Right kidney (tissue), 1 donor: ENCODE measurements around the gene NSD1.
"Not testable (repeated sequence)": the region's sequence is repeated elsewhere in the genome, so short reads cannot be mapped to it uniquely, and the experiment has no call there.

Experiments used
- DNase-seq: peaks from one replicate; pipeline ENCODE4 v3.0.0-alpha.2; 2016

The NSD1 gene

DNA sequence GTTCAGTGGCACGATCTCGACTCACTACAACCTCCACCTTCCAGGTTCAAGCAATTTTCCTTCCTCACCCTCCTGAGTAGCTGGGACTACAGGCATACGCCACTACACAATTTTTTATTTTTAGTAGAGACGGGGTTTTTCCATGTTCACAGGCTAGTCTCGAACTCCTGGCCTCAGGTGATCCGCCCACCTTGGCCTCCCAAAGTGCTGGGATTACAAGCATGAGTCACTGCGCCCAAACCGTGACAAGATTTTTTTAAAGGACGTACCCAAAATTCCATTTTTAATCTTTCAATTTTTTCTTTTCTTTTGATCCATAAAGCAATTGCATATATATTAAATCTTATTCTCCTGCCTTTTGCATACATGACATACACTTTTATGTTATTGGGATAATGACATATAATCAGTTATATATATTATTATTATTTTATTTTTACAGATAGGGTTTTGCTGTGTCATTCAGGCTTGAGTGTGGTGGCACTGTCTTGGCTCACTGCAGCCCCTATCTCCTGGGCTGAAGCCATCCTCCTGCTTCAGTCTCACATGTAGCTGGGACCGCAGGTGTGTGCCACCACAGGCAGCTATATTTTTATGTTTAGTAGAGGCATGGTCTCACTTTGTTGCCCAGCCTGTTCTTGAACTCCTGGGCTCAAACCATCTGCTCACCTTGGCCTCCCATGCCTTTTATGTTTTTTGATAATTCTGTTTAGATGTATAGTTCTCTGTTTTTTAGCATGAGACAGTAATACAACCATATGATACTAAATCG is 98.1 kb downstream of the NSD1 start:
- DNase-seq, result no peak

DNA sequence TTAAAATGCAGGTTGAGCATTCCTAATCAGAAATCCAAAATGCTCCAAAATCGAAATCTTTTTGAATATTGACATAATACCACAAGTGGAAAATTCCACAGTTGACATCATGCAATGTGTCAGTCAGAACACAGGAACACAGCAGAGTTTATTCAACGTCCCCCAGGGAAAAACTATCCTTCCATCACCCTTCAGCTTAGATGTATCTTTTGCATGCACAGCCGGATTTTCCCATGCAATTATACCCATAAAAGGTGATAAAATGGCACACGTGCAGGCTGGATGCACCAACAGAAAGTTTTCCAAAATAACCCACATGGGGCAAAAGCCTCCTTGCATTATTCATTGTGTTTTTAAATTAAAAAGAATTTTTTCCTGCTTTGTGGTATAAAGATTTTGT is 98.8 kb downstream of the NSD1 start:
- no peak for DNase-seq

DNA sequence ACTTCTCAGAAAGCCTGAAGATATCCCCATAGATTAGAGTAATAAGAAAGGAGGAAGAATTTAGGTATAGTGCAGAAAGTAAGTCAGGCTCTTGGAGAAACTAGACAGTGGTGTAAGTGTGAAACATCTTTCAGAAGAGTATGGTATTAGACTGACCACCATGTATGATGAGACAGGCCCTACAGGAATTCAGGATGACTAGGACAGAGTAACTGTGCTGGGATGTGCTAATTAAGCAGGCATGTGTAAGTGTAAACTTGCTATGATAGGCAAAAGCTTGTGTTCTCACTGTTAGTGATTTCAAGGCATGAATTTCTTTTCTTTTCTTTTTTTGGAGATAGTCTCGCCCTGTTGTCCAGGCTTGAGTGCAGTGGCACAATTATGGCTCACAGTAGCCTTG is 99.2 kb downstream of the NSD1 start:
- DNase-seq, result no peak

DNA sequence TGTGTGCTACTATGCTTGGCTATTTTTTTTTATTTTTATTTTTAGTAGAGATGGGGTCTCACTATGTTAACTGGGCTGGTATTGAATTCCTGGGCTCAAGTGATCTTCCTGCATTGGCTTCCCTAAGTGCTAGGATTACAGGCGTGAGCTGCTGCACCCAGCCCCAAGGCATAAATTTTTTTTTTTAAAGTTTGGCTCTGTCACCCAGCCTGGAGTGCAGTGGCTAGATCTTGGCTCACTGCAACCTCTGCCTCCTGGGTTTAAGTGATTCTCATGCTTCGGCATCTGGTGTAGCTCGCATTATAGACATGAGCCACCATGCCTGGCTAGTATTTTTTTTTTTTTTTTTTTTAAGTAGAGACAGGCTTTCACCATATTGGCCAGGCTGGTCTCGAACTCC is 99.6 kb downstream of the NSD1 start:
- no peak for DNase-seq

DNA sequence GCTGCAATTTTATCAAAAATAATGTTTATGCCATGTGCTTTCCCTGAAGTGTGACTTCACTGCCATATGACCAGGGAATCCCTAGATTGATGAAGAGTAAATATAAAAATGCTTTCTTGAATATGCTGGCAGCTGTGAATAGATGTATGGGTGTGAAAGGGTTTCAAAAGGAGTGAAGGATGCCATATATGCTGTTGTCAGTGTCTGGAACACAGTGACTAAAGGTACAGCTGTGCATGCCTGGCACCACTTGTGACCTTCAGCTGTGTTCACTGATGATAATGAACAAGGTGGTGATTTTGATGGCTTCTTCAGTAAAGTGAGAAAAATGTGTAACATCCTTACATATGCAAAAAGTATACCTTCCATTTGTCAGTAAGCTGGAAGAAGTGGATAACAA is 100.2 kb downstream of the NSD1 start:
- DNase-seq, result no peak

DNA sequence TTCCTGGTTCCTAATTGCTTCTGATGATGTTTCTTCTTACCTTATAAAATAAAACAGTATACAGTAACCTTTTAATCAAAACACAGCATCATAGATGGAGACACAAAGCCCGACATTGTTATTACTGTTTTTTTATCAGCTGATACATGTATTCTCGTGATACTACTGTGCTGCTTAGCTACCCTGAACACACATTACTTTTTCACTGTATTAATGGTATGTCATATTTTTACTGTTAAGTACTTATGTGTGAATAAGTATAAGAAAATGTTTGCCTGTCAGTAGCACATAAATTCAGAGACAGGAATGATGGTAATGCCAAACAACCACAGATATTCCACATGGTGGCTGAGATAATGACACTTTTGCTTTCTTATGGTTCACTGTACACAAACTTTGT is 101.3 kb downstream of the NSD1 start:
- DNase-seq, result no peak

DNA sequence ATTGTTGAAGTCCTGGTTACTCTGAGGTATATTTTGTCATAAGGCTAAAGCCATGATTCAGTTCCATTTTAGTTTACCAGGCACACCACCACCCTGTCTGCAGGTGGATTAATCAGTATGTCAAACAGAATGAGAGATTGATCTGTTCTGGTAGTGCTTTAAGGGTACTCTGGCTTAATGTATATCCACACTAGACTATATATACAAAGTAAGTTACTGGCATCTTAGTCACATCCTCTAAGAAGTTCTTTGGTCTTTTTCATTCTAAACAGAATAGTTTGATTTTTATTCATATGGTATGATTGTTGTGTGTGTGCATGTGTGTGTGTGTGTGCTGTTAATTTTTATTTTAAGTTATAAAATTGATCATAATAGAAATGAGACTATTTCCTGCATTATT is 108.2 kb downstream of the NSD1 start:
- no peak for DNase-seq

DNA sequence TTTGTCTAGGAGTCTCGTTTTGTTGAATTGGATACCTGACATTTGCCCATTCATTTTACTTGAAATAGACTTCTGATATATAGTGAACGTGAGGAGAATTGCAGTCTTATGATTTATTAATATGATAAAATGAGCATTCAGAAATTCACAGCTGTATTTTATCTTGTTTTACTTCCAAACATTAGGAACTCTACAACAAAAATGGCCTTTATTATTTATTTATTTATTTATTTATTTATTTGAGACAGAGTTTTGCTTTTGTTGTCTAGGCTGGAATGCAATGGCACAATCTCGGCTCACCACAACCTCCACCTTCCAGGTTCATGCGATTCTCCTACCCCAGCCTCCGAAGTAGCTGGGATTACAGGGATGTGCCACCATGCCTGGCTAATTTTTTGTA is 108.7 kb downstream of the NSD1 start:
- DNase-seq, result no peak

DNA sequence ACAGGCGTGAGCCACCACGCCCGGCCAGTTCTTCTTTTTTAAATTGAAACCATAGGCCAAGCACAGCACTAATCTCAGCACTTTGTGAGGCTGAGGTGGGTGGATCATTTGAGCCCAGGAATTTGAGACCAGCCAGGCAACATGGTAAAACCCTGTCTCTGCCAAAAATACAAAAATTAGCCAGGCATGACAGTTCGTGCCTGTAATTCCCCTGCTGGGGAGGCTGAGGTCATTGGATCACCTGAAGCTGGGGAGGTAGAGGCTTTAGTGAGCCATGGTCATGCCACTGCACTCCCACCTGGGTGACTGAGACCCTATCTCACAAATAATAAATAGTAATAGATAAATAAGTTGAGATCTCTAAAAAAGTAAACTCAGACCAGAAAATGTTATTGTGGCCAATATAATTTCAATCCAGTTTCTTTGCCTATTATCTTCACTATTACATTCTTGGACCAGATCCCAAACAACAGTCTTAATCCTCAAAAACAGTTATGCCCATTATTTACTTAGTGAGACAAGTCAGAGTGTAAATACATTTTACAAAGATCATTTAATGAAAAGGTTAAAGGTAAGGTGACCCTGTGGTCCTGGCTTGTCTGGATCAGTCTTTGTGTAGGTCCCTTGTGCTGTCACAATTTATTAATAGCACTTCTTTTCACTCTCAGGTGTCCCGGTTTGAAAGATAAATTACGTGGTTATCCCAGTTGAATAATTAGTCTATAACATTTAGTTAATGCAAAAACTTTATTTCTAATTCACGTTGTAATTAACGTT is 116.4 kb downstream of the NSD1 start:
- DNase-seq, result no peak

DNA sequence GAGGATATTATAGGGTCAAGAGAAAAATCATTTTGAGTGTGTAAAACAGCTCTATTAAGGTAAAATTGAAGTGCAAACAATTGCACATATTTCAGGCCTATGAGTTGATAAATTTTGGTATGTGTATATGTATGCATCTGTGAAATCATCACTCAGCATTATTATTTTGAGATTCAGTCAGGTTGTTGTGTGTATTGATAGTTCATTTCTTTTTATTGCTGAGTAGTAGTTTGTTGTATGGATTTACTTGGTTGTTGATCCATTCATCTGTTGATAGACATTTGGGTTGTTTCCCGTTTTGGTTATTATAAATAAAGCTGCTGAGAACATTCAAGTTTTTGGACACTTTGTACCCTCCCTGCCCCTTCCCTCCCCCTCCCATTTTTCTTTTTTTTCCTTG is 119.7 kb downstream of the NSD1 start:
- DNase-seq, result no peak

DNA sequence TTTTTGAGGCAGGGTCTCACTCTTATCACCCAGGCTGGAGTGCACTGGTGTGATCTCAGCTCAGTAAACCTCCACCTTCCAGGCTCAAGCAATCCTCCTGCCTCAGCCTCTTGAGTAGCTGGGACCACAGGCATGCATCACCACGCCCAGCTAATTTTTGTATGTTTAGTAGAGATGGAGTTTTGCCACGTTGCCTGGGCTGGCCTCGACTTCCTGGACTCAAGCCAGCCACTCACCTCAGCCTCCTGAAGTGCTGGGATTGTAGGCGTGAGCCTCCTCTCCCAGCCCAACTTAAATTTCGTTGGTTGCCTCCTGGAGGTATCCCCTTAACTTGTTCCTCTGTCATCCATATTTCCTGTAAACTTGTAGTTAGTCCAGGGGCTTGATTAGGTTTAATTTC is 122.7 kb downstream of the NSD1 start:
- DNase-seq, result no peak

DNA sequence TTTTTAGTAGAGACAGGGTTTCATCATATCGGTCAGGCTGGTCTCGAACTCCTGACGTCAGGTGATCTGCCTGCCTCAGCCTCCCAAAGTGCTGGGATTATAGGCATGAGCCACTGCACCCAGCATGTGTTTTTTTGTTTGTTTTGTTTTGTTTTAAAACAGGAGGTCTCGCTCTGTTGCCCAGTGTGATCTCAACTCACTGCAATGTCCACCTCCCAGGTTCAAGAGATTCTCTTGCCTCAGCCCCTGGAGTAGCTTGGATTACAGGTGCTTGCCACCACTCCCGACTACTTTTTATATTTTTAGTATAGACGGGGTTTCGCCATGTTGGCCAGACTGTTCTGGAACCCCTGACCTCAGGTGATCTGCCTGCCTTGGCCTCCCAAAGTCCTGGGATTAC is 125.1 kb downstream of the NSD1 start:
- not testable (repeated sequence) for DNase-seq

DNA sequence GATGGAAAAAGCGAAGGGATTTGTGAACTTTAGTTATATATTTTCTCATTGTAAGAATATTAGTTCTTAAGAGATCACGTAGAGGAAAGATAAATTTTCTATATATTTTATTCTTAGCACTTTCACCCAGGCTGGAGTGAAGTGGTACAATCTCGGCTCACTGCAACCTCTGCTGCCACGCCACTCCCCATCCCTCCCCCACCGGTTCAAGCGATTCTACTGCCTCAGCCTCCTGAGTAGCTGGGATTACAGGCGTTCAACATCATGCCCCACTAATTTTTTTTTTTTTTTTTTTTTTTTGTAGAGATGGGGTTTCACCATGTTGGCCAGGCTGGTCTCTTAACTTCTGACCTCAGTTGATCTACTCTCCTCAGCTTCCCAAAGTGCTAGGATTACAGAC is 127.4 kb downstream of the NSD1 start:
- DNase-seq, result no peak

DNA sequence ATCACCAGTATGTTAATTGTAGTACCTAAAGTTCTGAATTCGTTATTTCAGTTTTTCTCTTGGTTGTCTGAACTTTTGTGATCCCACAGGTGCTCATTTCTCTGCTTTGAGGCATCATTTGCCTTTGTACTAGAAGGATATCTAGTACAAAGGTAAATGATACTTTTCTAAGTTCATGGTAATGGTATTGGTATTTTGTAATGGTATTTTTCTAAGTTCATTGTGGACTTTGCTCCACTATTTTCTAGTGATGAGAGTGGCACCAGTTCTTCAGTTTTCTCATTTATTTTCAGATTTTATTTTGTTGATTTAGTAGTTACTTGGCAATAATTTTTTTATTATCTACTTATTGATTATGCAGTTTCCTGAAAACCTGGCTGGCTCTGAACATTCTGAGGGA is 127.9 kb downstream of the NSD1 start:
- DNase-seq, result no peak

DNA sequence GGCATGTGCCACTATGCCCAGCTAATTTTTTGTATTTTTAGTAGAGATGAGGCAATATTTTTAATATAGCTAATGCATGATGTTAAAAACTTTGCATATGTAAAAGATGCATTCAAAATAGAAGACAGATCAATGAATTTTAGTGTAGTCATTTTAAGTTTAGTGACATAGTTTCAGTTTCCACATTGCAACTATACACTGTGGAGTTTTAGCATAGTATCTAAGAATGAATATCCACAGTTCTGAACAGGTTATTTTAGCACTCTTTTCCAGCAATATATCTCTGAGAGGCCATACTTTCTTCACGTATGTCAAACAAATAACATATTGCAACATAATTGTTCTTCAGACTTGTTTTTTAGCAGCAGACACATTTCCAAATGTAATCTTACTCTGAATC is 130.6 kb downstream of the NSD1 start:
- no peak for DNase-seq

DNA sequence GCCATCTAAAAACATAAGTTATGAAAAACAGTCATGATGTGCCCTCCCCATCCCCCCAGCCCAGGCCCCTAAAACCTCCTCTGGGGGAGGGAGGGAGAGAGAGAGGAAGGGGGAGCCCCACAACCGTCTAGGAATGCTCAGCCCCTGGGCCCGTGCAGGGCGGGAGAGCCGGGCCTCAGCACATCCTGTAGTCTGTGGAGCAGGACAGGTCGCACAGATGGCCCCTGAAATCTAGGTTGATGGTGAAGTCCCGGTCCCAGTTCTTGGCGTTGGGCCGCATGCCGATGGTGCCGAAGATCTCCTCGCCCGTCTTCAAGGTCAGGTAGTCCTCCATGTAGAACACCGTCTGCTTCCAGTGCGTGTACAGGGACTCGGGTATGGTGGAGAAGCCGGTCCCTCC is 131.8 kb downstream of the NSD1 start:
- DNase-seq, result no peak

DNA sequence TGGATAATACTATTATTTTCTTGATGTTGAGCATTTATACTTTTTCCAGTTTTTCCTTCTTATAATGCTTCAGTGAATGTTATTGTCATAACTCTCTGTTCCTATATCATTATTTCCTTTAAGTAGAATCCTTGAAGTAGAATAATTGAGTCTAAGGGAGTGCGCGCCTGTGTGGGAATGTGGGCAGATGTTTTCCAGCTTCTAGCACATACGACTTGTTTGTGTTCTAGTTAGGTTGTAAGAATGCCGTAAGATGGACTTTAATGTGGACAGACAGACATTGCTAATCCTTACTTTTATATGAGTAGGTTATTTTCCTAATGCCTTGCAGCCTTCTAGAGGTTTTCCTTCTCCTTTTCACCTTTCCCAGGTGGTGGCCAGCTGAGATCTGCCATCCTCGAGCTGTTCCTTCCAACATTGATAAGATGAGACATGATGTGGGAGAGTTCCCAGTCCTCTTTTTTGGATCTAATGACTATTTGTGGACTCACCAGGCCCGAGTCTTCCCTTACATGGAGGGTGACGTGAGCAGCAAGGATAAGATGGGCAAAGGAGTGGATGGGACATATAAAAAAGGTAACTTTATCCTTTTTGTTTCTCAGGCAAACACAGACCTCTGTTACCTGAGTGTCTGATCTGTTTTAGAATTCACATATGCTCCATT is 135.8 kb downstream of the NSD1 start:
- DNase-seq, result no peak

DNA sequence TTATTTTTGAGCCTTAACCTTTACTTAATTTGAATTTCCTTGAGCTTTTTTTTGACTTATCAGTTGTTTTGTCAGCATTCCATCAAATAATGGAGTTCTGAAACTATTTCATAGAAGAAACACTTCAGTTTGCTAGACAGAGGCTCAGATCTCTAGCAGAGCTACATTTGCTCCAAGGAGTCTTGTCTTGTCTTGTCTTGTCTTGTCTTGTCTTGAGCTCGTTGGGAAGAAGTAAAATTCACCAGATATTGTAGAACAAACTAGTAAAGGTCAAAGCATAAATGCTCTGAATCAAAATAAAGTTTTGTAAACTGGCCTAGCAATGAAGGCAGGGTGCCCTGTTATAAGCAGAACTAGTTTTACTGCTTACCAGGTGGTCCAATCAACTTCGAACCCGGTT is 136.4 kb downstream of the NSD1 start:
- no peak for DNase-seq

DNA sequence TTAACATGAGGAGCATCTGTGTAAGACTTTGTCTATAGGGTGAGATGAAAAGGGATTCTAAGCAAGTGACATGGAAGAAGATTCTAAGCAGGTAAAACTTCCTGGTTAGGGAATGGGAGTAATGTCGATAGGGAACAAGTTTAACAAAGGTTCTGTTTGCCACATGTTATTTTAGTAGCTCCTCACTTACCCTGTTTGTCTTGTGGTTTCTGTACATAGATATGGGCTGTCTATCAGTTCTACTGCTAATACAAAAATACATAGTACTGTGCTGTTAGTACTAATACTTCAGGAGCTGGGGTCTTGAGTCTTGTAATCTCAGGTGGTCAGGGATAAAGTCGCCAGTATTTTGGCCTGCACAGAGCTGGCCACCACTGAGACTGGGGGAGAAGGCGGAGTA is 137.1 kb downstream of the NSD1 start:
- DNase-seq, result no peak

DNA sequence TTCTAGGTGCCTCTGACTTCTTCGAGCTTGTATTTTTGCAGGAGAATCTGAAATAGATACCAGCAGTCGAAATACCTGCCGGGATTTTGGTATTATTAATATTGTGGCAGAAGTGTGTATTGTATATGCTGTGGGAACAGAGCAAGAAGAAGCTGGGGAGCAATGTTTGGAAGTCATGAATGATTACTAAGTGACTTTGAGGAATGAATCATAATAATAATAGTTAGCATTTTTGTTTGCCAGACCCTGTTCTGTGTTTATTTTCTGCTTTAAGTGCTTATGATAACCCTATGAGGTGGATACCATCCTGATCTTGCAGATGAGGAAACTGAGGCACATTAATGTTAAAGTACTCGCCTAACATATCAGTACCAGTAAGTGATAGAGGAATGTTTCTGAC is 137.5 kb downstream of the NSD1 start:
- no peak for DNase-seq

DNA sequence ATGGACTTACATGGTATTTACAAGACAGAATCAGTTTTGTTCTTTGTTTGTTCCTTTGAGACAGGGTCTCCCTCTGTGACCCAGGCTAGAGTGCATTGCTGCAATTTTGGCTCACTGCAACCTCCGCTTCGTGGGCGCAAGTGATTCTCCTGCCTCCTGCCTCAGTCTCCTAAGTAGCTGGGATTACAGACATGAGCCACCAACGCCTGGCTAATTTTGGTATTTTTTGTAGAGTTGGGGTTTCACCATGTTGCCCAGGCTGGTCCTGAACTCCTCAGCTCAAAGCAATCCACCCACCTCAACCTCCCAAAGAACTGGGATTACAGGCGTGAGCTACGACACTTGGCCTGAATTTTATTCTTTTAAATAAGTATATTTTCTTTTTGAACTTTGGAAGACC is 142.3 kb downstream of the NSD1 start:
- no peak for DNase-seq

DNA sequence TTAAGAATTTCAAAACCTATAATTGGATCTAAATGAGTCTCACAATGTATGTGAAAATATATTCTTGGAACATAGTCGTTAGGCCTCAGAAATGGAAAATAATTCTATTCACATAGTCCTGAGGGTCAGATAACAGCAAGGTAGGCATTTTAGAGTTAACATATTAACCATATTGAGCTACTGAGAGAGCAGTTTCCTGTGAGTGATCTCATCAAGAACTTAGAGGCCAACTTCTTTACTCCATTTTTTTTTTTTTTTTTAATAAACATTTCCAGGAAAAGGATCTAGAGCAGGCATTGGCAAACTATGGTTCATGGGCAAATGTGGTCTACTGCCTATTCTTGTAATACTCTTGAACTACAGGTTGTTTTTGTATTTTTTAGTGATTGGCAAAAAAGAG is 143.3 kb downstream of the NSD1 start:
- no peak for DNase-seq

DNA sequence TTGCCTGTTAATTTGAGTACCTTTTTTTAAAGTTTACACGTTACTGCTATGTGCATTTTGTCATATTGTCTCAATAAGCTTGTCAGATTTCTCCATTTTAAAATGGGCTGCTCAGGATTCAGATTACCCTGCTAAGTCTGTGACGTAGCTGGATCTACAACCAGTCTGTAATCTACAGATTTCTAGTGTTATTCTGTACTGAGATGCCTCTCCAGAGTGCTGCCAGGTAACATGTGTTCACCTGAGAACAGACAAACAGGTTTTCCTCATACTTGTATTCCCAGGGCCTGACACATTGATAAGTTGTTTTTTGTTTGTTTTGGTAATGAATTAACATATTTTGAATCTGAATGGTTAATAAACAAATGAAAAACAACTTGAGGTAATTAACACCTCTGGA is 154.6 kb downstream of the NSD1 start:
- DNase-seq, result no peak
